OCI-LY1 (cell line): ENCODE data around the gene TMEM178B.

ENCODE experiments used
- H2AFZ ChIP-seq: fragments of 200-600 bp; sonication (generic), shearing (Covaris generic); 2 replicates; pipeline ENCODE4 v1.6.0; 2014; ENCODE audit warnings: antibody characterized with exemption, mild to moderate bottlenecking, low read length
- H3F3A ChIP-seq: fragments of 200-600 bp; sonication (generic), shearing (Covaris generic); 2 replicates; pipeline ENCODE4 v1.6.0; 2014; ENCODE audit warnings: mild to moderate bottlenecking, antibody characterized with exemption, low read length, moderate library complexity; ENCODE audit not compliant: insufficient read depth
- H3K27ac ChIP-seq: fragments of 200-600 bp; sonication (generic); 2 replicates; pipeline ENCODE4 v1.5.1; 2014; ENCODE audit warnings: low read length, mixed run types, mild to moderate bottlenecking, low read depth; ENCODE audit not compliant: poor library complexity, severe bottlenecking
- H3K27me3 ChIP-seq: fragments of 200-600 bp; sonication (generic); 2 replicates; pipeline ENCODE4 v1.6.0; 2014; ENCODE audit warnings: antibody characterized with exemption, mild to moderate bottlenecking, low read length, moderate library complexity; ENCODE audit not compliant: insufficient read depth
- H3K36me3 ChIP-seq: fragments of 200-600 bp; sonication (generic); 2 replicates; pipeline ENCODE4 v1.6.1; 2014; ENCODE audit warnings: mild to moderate bottlenecking, antibody characterized with exemption, low read length, moderate library complexity, mixed read lengths; ENCODE audit not compliant: insufficient read depth
- H3K4me1 ChIP-seq: fragments of 200-600 bp; sonication (generic); 2 replicates; pipeline ENCODE4 v1.5.1; 2014; ENCODE audit warnings: mild to moderate bottlenecking, low read length, moderate library complexity; ENCODE audit not compliant: insufficient read depth, severe bottlenecking
- H3K4me2 ChIP-seq: fragments of 200-600 bp; sonication (generic), shearing (Covaris generic); 2 replicates; pipeline ENCODE4 v1.6.1; 2014; ENCODE audit warnings: low read length
- H3K4me3 ChIP-seq: fragments of 200-600 bp; sonication (generic); 2 replicates; pipeline ENCODE4 v1.5.1; 2014; ENCODE audit warnings: low read length, low read depth, mild to moderate bottlenecking, mixed read lengths; ENCODE audit not compliant: poor library complexity, severe bottlenecking
- H3K79me2 ChIP-seq: fragments of 200-600 bp; shearing (Covaris generic); 2 replicates; pipeline ENCODE4 v1.6.1; 2016; ENCODE audit warnings: mixed run types, low read length, mixed read lengths; ENCODE audit not compliant: insufficient read depth
- H3K9ac ChIP-seq: fragments of 200-600 bp; sonication (generic), shearing (Covaris generic); 2 replicates; pipeline ENCODE4 v1.6.1; 2014; ENCODE audit warnings: mild to moderate bottlenecking, low read length, mixed read lengths
- H3K9me2 ChIP-seq: fragments of 200-600 bp; sonication (generic), shearing (Covaris generic); 2 replicates; pipeline ENCODE4 v1.6.1; 2014; ENCODE audit warnings: low read depth, mild to moderate bottlenecking, low read length, mixed read lengths
- H3K9me3 ChIP-seq: fragments of 200-600 bp; shearing (Covaris generic); 2 replicates; pipeline ENCODE4 v1.6.1; 2014; ENCODE audit warnings: low read length, mixed read lengths
- H4K20me1 ChIP-seq: fragments of 200-600 bp; sonication (generic), shearing (Covaris generic); 2 replicates; pipeline ENCODE4 v1.6.0; 2016; ENCODE audit warnings: mild to moderate bottlenecking, low read length; ENCODE audit not compliant: insufficient read depth
- CTCF ChIP-seq: fragments of 200-600 bp; sonication (generic), shearing (Covaris generic); IDR thresholded peaks from 2 replicates; pipeline ENCODE4 v1.5.1; 2017; ENCODE audit warnings: mild to moderate bottlenecking, antibody characterized with exemption, low read length, moderate library complexity, mixed read lengths
- EZH2 ChIP-seq: fragments of 200-600 bp; sonication (generic), shearing (Covaris generic); IDR thresholded peaks from 2 replicates; pipeline ENCODE4 v1.8.0; 2017; ENCODE audit warnings: borderline replicate concordance, mixed run types, mild to moderate bottlenecking, antibody characterized with exemption, low read length, moderate library complexity, mixed read lengths

The TMEM178B gene

GRCh38 chr7:141323826-141324225 is 250.0 kb downstream of the TMEM178B start:
- H3F3A ChIP-seq, result no peaks in the 10 kb centered on the region
- H4K20me1 ChIP-seq, result no peaks in the 10 kb centered on the region
- no peak overlapping the region for H3K9ac ChIP-seq
- TF ChIP-seq EZH2, result no peak
- TF ChIP-seq CTCF, result no peak
- no peak overlapping the region for H3K4me3 ChIP-seq
- no peaks in the 10 kb centered on the region for H3K9me2 ChIP-seq
- H3K9me3 ChIP-seq, result no peaks in the 10 kb centered on the region
- no peak overlapping the region for H3K4me2 ChIP-seq
- no peaks in the 10 kb centered on the region for H3K36me3 ChIP-seq
- H3K27ac ChIP-seq, result no peak overlapping the region
- no peaks in the 10 kb centered on the region for H3K27me3 ChIP-seq
- no peaks in the 10 kb centered on the region for H3K79me2 ChIP-seq
- no peaks in the 10 kb centered on the region for H3K4me1 ChIP-seq
- H2AFZ ChIP-seq, result no peak overlapping the region

- no peaks in the 10 kb centered on the region for H3K79me2 ChIP-seq
- TF ChIP-seq EZH2 (no peak), CTCF (no peak)
- H3K36me3 ChIP-seq, result no peaks in the 10 kb centered on the region
- H3K27me3 ChIP-seq, result no peaks in the 10 kb centered on the region
- H3K27ac ChIP-seq, result no peak overlapping the region
- no peaks in the 10 kb centered on the region for H3K4me1 ChIP-seq
- no peaks in the 10 kb centered on the region for H4K20me1 ChIP-seq
- H3K9ac ChIP-seq, result no peak overlapping the region
- H3K4me2 ChIP-seq, result no peak overlapping the region
- H3K9me2 ChIP-seq, result no peaks in the 10 kb centered on the region
- H2AFZ ChIP-seq, result no peak overlapping the region
- H3F3A ChIP-seq, result no peaks in the 10 kb centered on the region
- H3K4me3 ChIP-seq, result no peak overlapping the region
- no peaks in the 10 kb centered on the region for H3K9me3 ChIP-seq
Measured at GRCh38 chr7:141324870-141325269, 251.0 kb downstream of the TMEM178B start.

- H3K4me3 ChIP-seq, result no peak overlapping the region
- H3K9me2 ChIP-seq, result no peaks in the 10 kb centered on the region
- no peak overlapping the region for H3K27ac ChIP-seq
- H3K9me3 ChIP-seq, result no peaks in the 10 kb centered on the region
- no peaks in the 10 kb centered on the region for H3K27me3 ChIP-seq
- TF ChIP-seq EZH2, result no peak
- no peak for TF ChIP-seq CTCF
- no peaks in the 10 kb centered on the region for H3K36me3 ChIP-seq
- H3K4me1 ChIP-seq, result no peaks in the 10 kb centered on the region
- H3F3A ChIP-seq, result no peaks in the 10 kb centered on the region
- no peak overlapping the region for H2AFZ ChIP-seq
- no peaks in the 10 kb centered on the region for H4K20me1 ChIP-seq
- H3K79me2 ChIP-seq, result no peaks in the 10 kb centered on the region
- no peak overlapping the region for H3K4me2 ChIP-seq
- no peak overlapping the region for H3K9ac ChIP-seq
Measured at GRCh38 chr7:141325275-141325674, 251.4 kb downstream of the TMEM178B start.
